PC-9 (cell line): ENCODE data around the gene LRMDA.

ENCODE experiments used
- EZH2 ChIP-seq: fragments of 200-600 bp; sonication (generic); IDR thresholded peaks from 2 replicates; pipeline ENCODE4 v1.8.0; 2017; ENCODE audit warnings: antibody characterized with exemption, low read depth
- TF ChIP-seq, protein P1 (sequence below): fragments of 200-600 bp; sonication (generic); conservative IDR thresholded peaks from 2 replicates; pipeline ENCODE4 v1.6.1; 2017; ENCODE audit warnings: mixed run types, antibody characterized with exemption, mild to moderate bottlenecking, moderate library complexity

DNA sequence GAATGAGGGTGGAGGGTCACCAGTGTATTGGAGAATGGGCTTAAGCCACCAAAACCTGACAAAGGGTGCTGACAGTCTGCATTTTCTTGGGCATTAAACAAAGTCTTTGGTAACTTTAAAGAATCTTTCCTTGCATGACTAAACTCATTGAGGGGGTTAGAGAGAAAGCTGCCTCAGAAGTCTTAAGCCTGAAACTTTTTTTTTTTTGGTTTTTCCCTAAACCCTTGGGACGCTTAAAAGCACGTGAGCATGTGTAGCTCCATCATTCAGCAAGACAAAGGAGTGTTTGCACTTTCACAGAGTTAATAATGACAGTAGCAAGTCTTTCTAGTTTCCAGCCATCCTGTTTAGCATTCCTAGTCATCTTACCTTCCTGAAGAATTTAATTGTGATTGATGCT is 110.7 kb downstream of the LRMDA start:
- TF ChIP-seq, protein P1, sequence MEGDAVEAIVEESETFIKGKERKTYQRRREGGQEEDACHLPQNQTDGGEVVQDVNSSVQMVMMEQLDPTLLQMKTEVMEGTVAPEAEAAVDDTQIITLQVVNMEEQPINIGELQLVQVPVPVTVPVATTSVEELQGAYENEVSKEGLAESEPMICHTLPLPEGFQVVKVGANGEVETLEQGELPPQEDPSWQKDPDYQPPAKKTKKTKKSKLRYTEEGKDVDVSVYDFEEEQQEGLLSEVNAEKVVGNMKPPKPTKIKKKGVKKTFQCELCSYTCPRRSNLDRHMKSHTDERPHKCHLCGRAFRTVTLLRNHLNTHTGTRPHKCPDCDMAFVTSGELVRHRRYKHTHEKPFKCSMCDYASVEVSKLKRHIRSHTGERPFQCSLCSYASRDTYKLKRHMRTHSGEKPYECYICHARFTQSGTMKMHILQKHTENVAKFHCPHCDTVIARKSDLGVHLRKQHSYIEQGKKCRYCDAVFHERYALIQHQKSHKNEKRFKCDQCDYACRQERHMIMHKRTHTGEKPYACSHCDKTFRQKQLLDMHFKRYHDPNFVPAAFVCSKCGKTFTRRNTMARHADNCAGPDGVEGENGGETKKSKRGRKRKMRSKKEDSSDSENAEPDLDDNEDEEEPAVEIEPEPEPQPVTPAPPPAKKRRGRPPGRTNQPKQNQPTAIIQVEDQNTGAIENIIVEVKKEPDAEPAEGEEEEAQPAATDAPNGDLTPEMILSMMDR = no peak
- TF ChIP-seq EZH2 = no peak
